ENCODE results near the gene RASL11A. TPM values are rescaled to one million over a fixed set of nuclear protein-coding genes. Genes with fewer than 3 reads are reported as not detected.
"Not testable (repeated sequence)": the region's sequence is repeated elsewhere in the genome, so short reads cannot be mapped to it uniquely, and the experiment has no call there.

The RASL11A gene
- total RNA-seq = 10 to 100 TPM in 1 of 5 donors, 1 to 10 TPM in 3, not detected in 1; 3.1 to 13.0 (median 7.6) TPM
- 10 to 100 TPM; 11.6 to 31.5 (median 11.7) TPM for polyA plus RNA-seq
- long read RNA-seq, donor 1, partial matches to known transcripts = 0 of 2 reads
- long read RNA-seq, donor 1, other reads (novel, unspliced or antisense) = 0 of 2 reads
- long read RNA-seq, donor 2, partial matches to known transcripts = 0 of 3 reads
- long read RNA-seq, donor 2, other reads (novel, unspliced or antisense) = 0 of 3 reads
- long read RNA-seq, donor 3, partial matches to known transcripts = 0 of 1 reads
- long read RNA-seq, donor 3, other reads (novel, unspliced or antisense) = 0 of 1 reads
- long read RNA-seq, donor 4 = 0 reads
- long read RNA-seq, donor 5, partial matches to known transcripts = 0 of 3 reads
- long read RNA-seq, donor 5, other reads (novel, unspliced or antisense) = 0 of 3 reads
- long read RNA-seq, donor 6, partial matches to known transcripts = 0 of 1 reads
- long read RNA-seq, donor 6, other reads (novel, unspliced or antisense) = 0 of 1 reads
- long read RNA-seq, donor 7, transcript RASL11A-201 (4 exons, 1,543 nt) = major isoform, 5 of 5 reads
- long read RNA-seq, donor 7, partial matches to known transcripts = 0 of 5 reads
- long read RNA-seq, donor 7, other reads (novel, unspliced or antisense) = 0 of 5 reads
- long read RNA-seq, donor 8, partial matches to known transcripts = 0 of 1 reads
- long read RNA-seq, donor 8, other reads (novel, unspliced or antisense) = 0 of 1 reads
- long read RNA-seq, donor 9, partial matches to known transcripts = 0 of 3 reads
- long read RNA-seq, donor 9, other reads (novel, unspliced or antisense) = 0 of 3 reads
- long read RNA-seq, donor 10, partial matches to known transcripts = 0 of 2 reads
- long read RNA-seq, donor 10, other reads (novel, unspliced or antisense) = 0 of 2 reads

GRCh38 chr13:27270594-27271520, at the start of gene RASL11A:
TSS of gene RASL11A (plus strand) at chr13:27270830. CDS start at chr13:27270945, 115 bp downstream.
- intact Hi-C loops (cut with DNase I; ENCODE audit: low total_unique reads) = no loop called here
- Histone ChIP-seq H3K27me3 (no peaks in the 10 kb centered on the region), H3K9me3 (no peaks in the 10 kb centered on the region)

DNA sequence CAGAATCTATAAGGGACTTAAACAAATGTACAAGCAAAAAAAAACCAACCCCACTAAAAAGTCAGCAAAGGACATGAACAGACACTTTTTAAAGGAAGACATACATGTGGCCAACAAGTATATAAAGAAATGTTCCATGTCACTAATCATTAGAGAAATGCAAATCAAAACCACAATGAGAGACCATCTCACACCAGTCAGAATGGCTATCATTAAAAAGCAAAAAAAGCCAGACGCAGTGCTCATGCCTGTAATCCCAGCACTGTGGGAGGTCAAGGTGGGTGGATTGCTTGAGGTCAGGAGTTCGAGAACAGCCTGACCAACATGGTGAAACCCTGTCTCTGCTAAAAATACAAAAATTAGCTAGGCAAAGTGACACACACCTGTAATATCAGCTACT, 48.5 kb upstream of the RASL11A start:
- H3K4me1 ChIP-seq; H3K27me3 ChIP-seq; H3K36me3 ChIP-seq; intact Hi-C loops (cut with DNase I; ENCODE audit: low total_unique reads); H3K9me3 ChIP-seq; H3K4me3 ChIP-seq; DNase-seq; H3K27ac ChIP-seq: not testable (repeated sequence)
- 61 to 69% (median 62%) methylated on average over 2 of the region's 2 CpGs for WGBS, 5 donors

More at GRCh38 chr13:27270594-27271520, at the start of gene RASL11A:
- Histone ChIP-seq H3K4me3 (peak within 1 kb of the TSS; percentile 60 to 90 (median 81)), H3K36me3 (peaks cover 0 to 7% (median 3%) of the 10 kb centered on the region in 4 donors), H3K4me1 (peaks cover 4 to 55% (median 26%) of the 10 kb centered on the region in 4 donors), H3K27ac (peak within 1 kb of the TSS; percentile 91 to 97 (median 94))
- peak; percentile 88 to 94 for DNase-seq
- peak in 1 of 4 donors; percentile 19 for TF ChIP-seq POLR2A (IDR thresholded peaks at IDR 0.05)
- TF ChIP-seq, protein P1, sequence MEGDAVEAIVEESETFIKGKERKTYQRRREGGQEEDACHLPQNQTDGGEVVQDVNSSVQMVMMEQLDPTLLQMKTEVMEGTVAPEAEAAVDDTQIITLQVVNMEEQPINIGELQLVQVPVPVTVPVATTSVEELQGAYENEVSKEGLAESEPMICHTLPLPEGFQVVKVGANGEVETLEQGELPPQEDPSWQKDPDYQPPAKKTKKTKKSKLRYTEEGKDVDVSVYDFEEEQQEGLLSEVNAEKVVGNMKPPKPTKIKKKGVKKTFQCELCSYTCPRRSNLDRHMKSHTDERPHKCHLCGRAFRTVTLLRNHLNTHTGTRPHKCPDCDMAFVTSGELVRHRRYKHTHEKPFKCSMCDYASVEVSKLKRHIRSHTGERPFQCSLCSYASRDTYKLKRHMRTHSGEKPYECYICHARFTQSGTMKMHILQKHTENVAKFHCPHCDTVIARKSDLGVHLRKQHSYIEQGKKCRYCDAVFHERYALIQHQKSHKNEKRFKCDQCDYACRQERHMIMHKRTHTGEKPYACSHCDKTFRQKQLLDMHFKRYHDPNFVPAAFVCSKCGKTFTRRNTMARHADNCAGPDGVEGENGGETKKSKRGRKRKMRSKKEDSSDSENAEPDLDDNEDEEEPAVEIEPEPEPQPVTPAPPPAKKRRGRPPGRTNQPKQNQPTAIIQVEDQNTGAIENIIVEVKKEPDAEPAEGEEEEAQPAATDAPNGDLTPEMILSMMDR (IDR thresholded peaks at IDR 0.05) = peak in 5 of 7 experiments; percentile 57 to 97 (median 92)
- TF ChIP-seq EP300 (IDR thresholded peaks at IDR 0.05) = no peak
- TF ChIP-seq POLR2AphosphoS5 (IDR thresholded peaks at IDR 0.05) = peak; percentile 29 to 96 (median 91)
- 1% methylated on average over 38 to 99 of the region's 99 CpGs for WGBS, 5 donors

DNA sequence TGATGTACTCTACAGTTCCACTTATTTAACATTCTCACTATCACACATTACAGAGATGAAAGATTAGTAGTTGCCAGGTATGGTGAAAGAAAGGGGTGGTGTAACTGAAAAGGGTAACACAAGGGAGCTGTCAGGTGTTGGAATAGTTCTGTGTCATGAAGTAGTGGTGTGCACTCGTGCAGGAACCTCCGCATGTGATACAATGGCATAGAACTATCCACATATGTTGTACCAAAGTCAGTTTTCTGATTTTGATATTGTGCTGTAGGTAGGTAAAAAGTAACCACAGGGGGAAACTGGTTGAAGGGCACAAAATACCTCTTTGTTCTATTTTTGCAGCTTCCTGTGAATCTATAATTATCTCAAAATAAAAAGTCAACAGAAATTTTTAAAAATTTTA, 43.6 kb upstream of the RASL11A start:
- WGBS, 5 donors = 65 to 75% (median 72%) methylated on average over 2 of the region's 2 CpGs
- no peaks in the 10 kb centered on the region for H3K27me3 ChIP-seq
- peaks cover 0 to 11% (median 8%) of the 10 kb centered on the region in 4 donors for H3K9me3 ChIP-seq
- TF ChIP-seq, protein P1 (IDR thresholded peaks at IDR 0.05) = no peak
- TF ChIP-seq EP300 (IDR thresholded peaks at IDR 0.05) (no peak), POLR2A (IDR thresholded peaks at IDR 0.05) (no peak), POLR2AphosphoS5 (IDR thresholded peaks at IDR 0.05) (no peak)
- no peaks in the 10 kb centered on the region for H3K4me1 ChIP-seq
- no peak overlapping the region for H3K4me3 ChIP-seq
- DNase-seq = no peak
- no peak overlapping the region for H3K27ac ChIP-seq
- intact Hi-C loops (cut with DNase I; ENCODE audit: low total_unique reads) = no loop called here
- no peaks in the 10 kb centered on the region for H3K36me3 ChIP-seq

- Histone ChIP-seq H3K9me3 (peaks cover 0 to 15% (median 13%) of the 10 kb centered on the region in 4 donors), H3K27me3 (no peaks in the 10 kb centered on the region), H3K27ac (no peak overlapping the region), H3K4me1 (no peaks in the 10 kb centered on the region), H3K36me3 (no peaks in the 10 kb centered on the region), H3K4me3 (no peak overlapping the region)
- TF ChIP-seq POLR2AphosphoS5 (IDR thresholded peaks at IDR 0.05) (no peak), EP300 (IDR thresholded peaks at IDR 0.05) (no peak), POLR2A (IDR thresholded peaks at IDR 0.05) (no peak)
- TF ChIP-seq, protein P1 (IDR thresholded peaks at IDR 0.05) = no peak
- no peak for DNase-seq
- intact Hi-C loops (cut with DNase I; ENCODE audit: low total_unique reads) = no loop called here
Measured at GRCh38 chr13:27228131-27228530, 42.5 kb upstream of the RASL11A start.

Data from stomach (tissue), 19 donors.